Stimulated activated CD4-positive, alpha-beta T cell treated with anti-CD3 and anti-CD28 coated beads, TNF-alpha, amount 100 ng/mL, for 4 hours (primary cell): Measurements from ENCODE around the gene SLC10A7.

Experiments
- DNase-seq, 3 experiments: peaks; one replicate each; pipeline ENCODE4 v3.0.0-alpha.2; 2020; ENCODE audit warnings: low read depth in 3 of 3

SLC10A7 gene

GRCh38 chr4:146311238-146311970 is 210.3 kb downstream of the SLC10A7 start:
- no peak for DNase-seq

- DNase-seq: no peak
These were observed 211.3 kb downstream of the SLC10A7 start for GRCh38 chr4:146310319-146311021.

- no peak for DNase-seq
These were observed 212.8 kb downstream of the SLC10A7 start for GRCh38 chr4:146308951-146309350.

- no peak for DNase-seq
These were observed 218.9 kb downstream of the SLC10A7 start for GRCh38 chr4:146302822-146303221.

GRCh38 chr4:146299607-146300006 is 222.1 kb downstream of the SLC10A7 start:
- no peak for DNase-seq

GRCh38 chr4:146294776-146295175 is 227.0 kb downstream of the SLC10A7 start:
- DNase-seq: no peak

GRCh38 chr4:146292508-146292907 is 229.2 kb downstream of the SLC10A7 start:
- no peak for DNase-seq

GRCh38 chr4:146291313-146291712 is 230.4 kb downstream of the SLC10A7 start:
- no peak for DNase-seq

- DNase-seq: no peak
These were observed 233.5 kb downstream of the SLC10A7 start for GRCh38 chr4:146288193-146288592.

- DNase-seq: no peak
These were observed 236.7 kb downstream of the SLC10A7 start for GRCh38 chr4:146285037-146285436.

GRCh38 chr4:146283758-146284651 is 237.7 kb downstream of the SLC10A7 start:
- DNase-seq: no peak

- no peak for DNase-seq
These were observed 239.1 kb downstream of the SLC10A7 start for GRCh38 chr4:146282657-146283056.

GRCh38 chr4:146278986-146279385 is 242.8 kb downstream of the SLC10A7 start:
- DNase-seq: no peak

GRCh38 chr4:146275370-146275769 is 246.4 kb downstream of the SLC10A7 start:
- DNase-seq: no peak

- DNase-seq: no peak
These were observed 247.0 kb downstream of the SLC10A7 start for GRCh38 chr4:146274774-146275173.

- DNase-seq: no peak
These were observed 248.4 kb downstream of the SLC10A7 start for GRCh38 chr4:146273204-146273901.

GRCh38 chr4:146271466-146271865 is 250.3 kb downstream of the SLC10A7 start:
- DNase-seq: no peak

GRCh38 chr4:146269228-146269653 is 252.5 kb downstream of the SLC10A7 start:
- DNase-seq: no peak

GRCh38 chr4:146267826-146268225 is 253.9 kb downstream of the SLC10A7 start:
- no peak for DNase-seq

- DNase-seq: no peak
These were observed 255.7 kb downstream of the SLC10A7 start for GRCh38 chr4:146265950-146266490.

- DNase-seq: no peak
These were observed 257.9 kb downstream of the SLC10A7 start for GRCh38 chr4:146263793-146264192.
